Ishikawa (cell line): ENCODE results near the gene SLC8A1.

Experiments used
- CREB1 ChIP-seq: IDR thresholded peaks from 2 replicates; pipeline ENCODE4 v1.6.1; 2012; ENCODE audit warnings: low read depth
- EP300 ChIP-seq: IDR thresholded peaks from 2 replicates; pipeline ENCODE4 v1.6.1; 2012; ENCODE audit warnings: borderline replicate concordance

DNA sequence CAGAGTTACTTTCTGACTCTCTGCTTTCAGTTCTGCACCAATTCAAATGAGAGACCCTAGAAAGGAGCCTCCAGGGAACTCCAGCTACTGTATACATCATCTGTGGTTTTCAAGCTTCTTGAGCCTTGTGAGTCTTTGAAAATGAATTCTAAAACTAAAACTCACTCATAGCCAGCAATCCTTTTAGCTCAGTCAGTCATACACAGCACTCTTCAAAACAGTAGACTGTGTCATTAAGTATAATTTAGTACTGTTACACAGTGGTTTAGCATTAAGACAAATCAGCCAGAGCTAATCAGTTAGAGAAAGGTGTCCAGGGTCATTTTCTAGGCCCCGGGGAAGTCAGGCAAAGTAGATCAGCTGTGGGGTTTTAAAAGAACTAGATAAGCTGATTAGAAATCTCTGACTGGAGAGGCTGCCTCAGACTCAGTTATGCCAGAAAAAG lies 350.7 kb downstream of the SLC8A1 start:
- no peak for TF ChIP-seq EP300
- no peak for TF ChIP-seq CREB1
